Cardiac muscle cell (in vitro differentiated cells and primary cell): Measurements from ENCODE around the gene ITGB7. TPM values are rescaled to one million over a fixed set of nuclear protein-coding genes. Genes with fewer than 3 reads are reported as not detected.

ENCODE experiments used
- DNase-seq, 2 donors: peaks; one replicate each; pipeline versions ENCODE4 v3.0.0 to v3.0.0-alpha.2; 2010 to 2017; ENCODE audit warnings: low read depth in 1 of 2, low spot score in 1 of 2
- H3K27ac ChIP-seq: fragments of 200-600 bp; sonication (generic); 2 replicates; pipeline ENCODE4 v1.5.1; 2016
- H3K27me3 ChIP-seq: fragments of 200-600 bp; sonication (generic); 2 replicates; pipeline ENCODE4 v1.6.0; 2016; ENCODE audit warnings: control low read depth
- H3K36me3 ChIP-seq: fragments of 200-600 bp; sonication (generic); 2 replicates; pipeline ENCODE4 v1.5.1; 2016; ENCODE audit warnings: control low read depth
- H3K4me1 ChIP-seq: fragments of 200-600 bp; sonication (generic); 2 replicates; pipeline ENCODE4 v1.8.1; 2017; ENCODE audit warnings: low read depth, mild to moderate bottlenecking, mixed run types
- H3K4me3 ChIP-seq: fragments of 200-600 bp; sonication (generic); 2 replicates; pipeline ENCODE4 v1.5.1; 2016; ENCODE audit warnings: mild to moderate bottlenecking
- H3K9me3 ChIP-seq: fragments of 200-600 bp; sonication (generic); 2 replicates; pipeline ENCODE4 v1.5.1; 2017; ENCODE audit warnings: low read depth, mild to moderate bottlenecking, control low read depth
- CTCF ChIP-seq: IDR thresholded peaks from 2 replicates; pipeline ENCODE4 v1.5.1; 2012; ENCODE audit warnings: low read depth, mild to moderate bottlenecking, low read length
- polyA plus RNA-seq: library from polyadenylated mRNA; unstranded; fragments of >200 nt; fragmentation: Nextera tagmentation; extraction: Ambion mirVana; gene quantifications from 2 replicates; pipeline ENCODE4 v1.2.1, GENCODE V29; 2016
- total RNA-seq: library from RNA; depleted of rRNA; stranded (reverse); fragments of >200 nt; gene quantifications from 2 replicates; pipeline ENCODE4 v1.2.3, GENCODE V29; 2016

ITGB7 gene
- total and polyA plus RNA-seq, 2 experiments from 2014 or later, result 0.55 to 1.1 TPM

- peak; percentile 38 to 66 for DNase-seq
- no peaks in the 10 kb centered on the region for H3K9me3 ChIP-seq
- peak overlapping the region; percentile 43 for H3K27ac ChIP-seq
- TF ChIP-seq CTCF, result no peak
- peak overlapping the region; percentile 37 for H3K4me3 ChIP-seq
- peaks cover 25% of the 10 kb centered on the region for H3K4me1 ChIP-seq
- H3K27me3 ChIP-seq, result no peaks in the 10 kb centered on the region
- H3K36me3 ChIP-seq, result no peaks in the 10 kb centered on the region
These were observed 25.8 kb upstream of the ITGB7 start for GRCh38 chr12:53232646-53233461.

DNA sequence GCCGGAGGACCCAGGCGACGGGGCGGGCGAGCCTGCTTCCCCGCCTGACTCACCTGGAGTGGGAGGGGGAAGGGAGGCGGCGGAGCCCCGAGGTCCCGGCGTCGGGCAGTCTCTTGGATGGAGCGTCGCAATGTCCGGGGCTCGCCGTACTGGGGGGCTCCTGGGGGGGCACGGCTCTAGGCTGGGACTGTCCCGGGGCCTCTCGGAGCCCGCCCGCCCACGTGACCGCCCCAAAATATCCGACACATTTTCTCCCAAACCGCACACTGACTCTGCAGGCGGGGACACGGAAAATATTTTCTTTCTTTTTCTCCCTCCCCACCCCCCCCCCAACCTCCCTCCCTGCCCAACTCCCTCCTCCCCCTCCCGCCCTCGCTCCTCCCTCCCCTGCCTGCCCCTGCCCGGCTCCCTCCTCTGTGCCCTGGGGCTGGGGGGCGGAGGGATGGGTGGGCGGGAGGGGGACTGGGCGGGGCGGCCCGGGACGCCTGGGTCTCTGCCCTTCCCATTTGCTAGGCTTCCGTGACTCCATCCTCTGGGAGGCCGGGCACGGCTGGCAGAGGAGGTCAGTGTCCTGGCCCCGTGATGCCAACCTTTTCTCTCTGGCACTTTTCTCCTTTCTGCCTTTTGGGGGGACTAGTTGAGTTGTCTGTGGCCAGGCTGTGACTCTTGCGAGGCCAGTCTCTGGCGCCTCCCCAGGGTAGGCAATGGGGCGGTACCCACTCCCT lies 25.0 kb upstream of the ITGB7 start, which contains the start of gene RARG:
RARG (minus strand) TSS at position 289 of the 725 bp plus-strand sequence. CDS start 4,664 bp downstream, outside the sequence.
- no peak for TF ChIP-seq CTCF
- DNase-seq, result peak in 1 of 2 donors; percentile 56
- peak within 1 kb of the TSS; percentile 43 for H3K27ac ChIP-seq
- no peaks in the 10 kb centered on the region for H3K36me3 ChIP-seq
- no peaks in the 10 kb centered on the region for H3K27me3 ChIP-seq
- peak within 1 kb of the TSS; percentile 37 for H3K4me3 ChIP-seq
- peaks cover 25% of the 10 kb centered on the region for H3K4me1 ChIP-seq
- no peaks in the 10 kb centered on the region for H3K9me3 ChIP-seq

DNA sequence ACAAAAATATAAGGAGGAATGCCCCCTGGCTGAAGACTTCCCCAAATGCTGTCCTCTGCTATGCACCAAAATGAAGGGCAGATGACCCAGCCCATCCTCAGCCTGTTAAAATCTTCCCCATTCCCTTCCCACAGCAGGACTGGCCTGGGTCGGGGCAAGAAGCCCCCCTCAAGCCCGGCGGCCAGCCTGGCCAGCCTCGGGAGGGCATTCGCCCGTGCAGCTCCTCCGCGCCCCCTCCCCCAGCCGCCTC lies 24.5 kb upstream of the ITGB7 start:
- Histone ChIP-seq H3K9me3 (no peaks in the 10 kb centered on the region), H3K36me3 (no peaks in the 10 kb centered on the region), H3K27me3 (no peaks in the 10 kb centered on the region), H3K4me1 (peaks cover 25% of the 10 kb centered on the region), H3K4me3 (peak overlapping the region; percentile 37), H3K27ac (no peak overlapping the region)
- DNase-seq, result no peak
- TF ChIP-seq CTCF, result no peak

DNA sequence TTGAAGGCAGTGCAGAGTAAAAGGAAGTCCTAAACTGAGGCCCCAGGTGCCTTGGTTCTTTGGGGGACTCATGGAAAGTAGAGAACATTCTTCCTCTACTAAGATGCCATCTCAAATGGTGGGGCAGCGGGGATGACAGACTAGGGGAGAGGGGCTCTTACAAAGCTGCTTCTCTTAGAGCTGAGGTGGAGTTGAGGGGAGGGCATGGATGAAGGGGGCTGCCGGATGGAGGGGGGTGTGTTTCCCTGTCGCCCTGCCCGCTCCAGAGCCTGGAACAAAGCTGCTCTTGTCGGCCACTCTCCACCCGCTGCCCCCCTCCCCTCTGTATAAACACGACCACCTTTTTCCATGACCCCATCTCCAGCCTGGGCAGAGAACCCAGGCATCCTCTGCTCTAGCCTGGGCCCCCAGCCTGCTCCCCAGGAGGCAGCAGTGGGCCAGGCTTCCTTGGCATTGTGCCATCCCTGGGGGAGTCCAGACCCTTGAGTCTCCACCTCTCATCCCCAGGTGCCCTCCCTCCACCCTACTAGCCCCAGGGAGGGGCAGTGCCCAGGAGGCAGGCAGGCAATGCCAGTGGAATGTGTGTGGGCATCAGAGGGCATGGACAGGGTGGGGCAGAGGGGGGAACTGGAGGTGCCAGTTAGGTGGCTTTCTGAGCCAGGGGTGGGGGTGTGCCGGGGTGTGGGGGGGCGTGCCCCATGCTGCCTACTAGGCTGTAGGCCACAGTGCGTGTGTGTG lies 23.2 kb upstream of the ITGB7 start:
- Histone ChIP-seq H3K9me3 (no peaks in the 10 kb centered on the region), H3K4me3 (no peak overlapping the region), H3K4me1 (peaks cover 33% of the 10 kb centered on the region), H3K27me3 (no peaks in the 10 kb centered on the region), H3K27ac (no peak overlapping the region), H3K36me3 (no peaks in the 10 kb centered on the region)
- no peak for TF ChIP-seq CTCF
- DNase-seq, result no peak

GRCh38 chr12:53229454-53229853 lies 22.4 kb upstream of the ITGB7 start:
- H3K9me3 ChIP-seq, result no peaks in the 10 kb centered on the region
- TF ChIP-seq CTCF, result no peak
- H3K4me1 ChIP-seq, result peaks cover 38% of the 10 kb centered on the region
- H3K27me3 ChIP-seq, result no peaks in the 10 kb centered on the region
- H3K36me3 ChIP-seq, result no peaks in the 10 kb centered on the region
- H3K27ac ChIP-seq, result no peak overlapping the region
- DNase-seq, result no peak
- no peak overlapping the region for H3K4me3 ChIP-seq
